GM19438 (cell line): ENCODE results near the gene GATA5.
"Not testable (repeated sequence)": the region's sequence is repeated elsewhere in the genome, so short reads cannot be mapped to it uniquely, and the experiment has no call there.

ENCODE experiments used
- ATAC-seq: cut with Tn5 transposase; IDR thresholded peaks from one replicate; pipeline ENCODE4 v1.9.1; 2021; ENCODE audit warnings: low read depth; ENCODE audit not compliant: unreplicated experiment

Gene GATA5

GRCh38 chr20:62439218-62439617 lies 36.6 kb downstream of the GATA5 start:
- no peak for ATAC-seq

- ATAC-seq: no peak
Observed at GRCh38 chr20:62437927-62438326, 37.9 kb downstream of the GATA5 start.

DNA sequence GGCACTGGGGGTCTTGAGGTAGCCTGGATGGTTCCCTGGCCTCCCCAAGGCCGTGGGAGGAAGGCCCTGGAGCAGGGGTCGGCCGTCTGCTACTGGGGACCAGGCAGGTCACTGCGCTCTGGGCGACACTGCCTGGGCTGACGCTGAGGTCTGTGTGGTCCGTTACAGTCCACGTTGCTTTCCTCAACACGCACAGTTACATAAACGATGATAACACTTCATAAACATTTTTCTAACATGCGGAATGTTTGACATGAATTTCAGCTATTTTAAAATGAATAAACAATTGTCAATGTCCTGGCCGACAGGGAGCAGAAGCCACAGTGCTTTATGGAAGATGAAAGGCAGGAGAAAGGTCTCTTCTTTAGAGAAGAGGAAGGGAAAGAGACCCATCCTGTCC lies 38.3 kb downstream of the GATA5 start:
- ATAC-seq: no peak

DNA sequence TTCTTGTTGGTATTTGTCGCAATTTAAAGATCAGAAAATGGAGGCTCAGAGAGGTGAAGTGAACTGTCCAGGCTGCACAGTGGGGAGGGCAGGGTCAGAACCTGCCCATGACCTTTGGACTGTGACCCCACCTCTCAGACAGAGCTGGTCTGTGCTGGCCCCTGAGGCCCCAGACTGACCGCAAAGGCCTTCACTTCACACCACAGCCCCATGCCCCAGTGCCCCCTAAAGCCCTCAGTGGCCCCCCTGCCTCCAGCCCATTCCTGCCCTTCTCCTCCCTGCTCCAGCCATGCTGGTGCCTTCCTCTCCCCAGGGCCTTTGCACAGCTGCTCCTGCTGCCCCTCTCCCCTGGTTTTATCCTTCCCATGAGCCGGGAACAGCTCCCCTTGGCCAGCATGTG lies 39.1 kb downstream of the GATA5 start:
- no peak for ATAC-seq

- no peak for ATAC-seq
Observed at GRCh38 chr20:62433658-62434497, 41.9 kb downstream of the GATA5 start.

DNA sequence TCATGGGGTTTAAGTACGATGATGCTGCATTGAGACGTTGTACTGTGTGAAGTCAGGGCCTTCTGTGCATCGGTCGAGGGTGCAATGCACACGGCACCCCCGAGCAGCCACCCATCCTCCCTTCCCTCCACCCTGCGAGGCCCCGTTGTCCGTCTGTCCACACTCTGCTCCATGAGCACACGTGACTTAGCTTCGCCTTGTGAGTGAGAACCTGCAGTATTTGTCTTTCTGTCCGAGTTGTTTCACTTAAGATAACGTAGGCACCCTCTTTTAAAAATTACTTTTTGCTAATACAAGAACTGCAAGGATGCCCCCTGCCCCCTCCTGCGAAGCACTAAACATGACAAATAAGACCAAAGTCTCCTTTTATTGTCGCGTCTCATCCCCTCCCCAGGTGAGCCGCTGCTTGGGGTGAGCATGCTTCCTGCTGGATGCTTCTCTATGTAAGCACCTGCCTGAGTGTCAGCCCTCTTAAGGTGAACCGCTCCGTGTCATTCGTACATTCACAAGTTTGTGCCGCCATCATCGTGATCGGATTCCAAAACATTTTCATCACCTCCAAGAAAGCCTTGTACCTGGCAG lies 44.8 kb downstream of the GATA5 start:
- no peak for ATAC-seq

GRCh38 chr20:62430311-62430853 lies 45.4 kb downstream of the GATA5 start:
- no peak for ATAC-seq

- no peak for ATAC-seq
Observed at GRCh38 chr20:62429455-62430310, 46.1 kb downstream of the GATA5 start.

GRCh38 chr20:62428396-62429295 lies 47.1 kb downstream of the GATA5 start:
- no peak for ATAC-seq

DNA sequence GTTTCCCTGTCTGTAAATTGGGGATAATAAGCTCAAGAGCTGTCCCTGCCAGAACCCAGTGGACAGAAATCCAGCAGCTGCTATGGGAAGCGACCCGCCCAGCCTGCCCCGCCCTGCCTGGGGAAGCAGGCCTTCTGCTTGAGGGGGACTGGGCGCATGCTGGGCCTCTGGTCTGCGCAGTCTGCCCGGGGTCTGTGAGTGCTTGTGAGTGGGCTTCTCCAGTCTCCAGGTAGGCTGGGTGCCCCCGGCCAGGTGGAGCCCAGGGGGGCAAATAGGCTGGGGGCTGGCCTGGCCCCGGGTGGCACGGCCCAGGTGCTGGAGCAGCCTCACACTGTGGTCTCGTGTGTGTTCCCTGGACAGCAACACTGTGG lies 47.8 kb downstream of the GATA5 start:
- no peak for ATAC-seq

DNA sequence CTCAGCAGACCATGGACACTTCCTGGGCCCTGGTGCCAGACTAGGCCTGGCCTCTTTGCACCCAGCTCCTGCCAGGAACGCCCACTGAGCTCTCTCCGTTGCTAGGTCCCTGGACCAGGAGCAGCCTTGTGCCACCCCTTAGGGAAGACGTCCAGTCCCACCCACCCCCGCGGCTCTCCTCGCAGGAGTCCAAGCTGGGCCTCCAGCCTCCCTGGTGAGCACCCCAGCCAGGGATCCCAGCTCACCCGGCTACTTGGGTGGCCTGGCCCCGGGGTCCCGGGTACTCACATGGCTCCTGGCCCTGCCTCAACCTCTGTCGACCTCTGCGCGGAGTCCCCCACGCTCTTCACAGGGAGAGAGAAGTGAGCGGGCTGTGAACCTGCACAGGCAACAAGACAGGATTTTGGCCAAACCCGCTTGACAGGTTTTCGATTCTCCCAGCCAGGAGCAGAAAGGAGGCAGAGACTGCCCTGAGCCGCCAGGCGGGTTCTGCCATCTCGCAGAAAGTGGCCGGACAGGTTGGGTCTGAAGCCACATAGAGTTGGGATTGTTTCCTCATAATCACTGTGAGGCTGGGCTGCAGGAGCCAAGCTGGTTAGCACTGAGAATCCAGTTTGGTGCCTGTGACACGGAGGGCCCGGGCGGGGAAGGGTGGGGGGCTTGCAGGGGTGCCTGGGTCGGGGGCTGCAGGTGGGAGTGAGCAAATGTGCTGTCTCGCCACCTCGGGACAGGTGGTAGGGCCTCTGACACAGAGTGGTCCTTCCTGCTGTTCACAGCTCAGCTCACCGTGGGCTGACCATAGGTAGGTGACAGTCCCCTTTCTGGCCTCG lies 48.4 kb downstream of the GATA5 start, which contains the start of gene RBBP8NL:
Gene RBBP8NL (minus strand): TSS at position 368 of the 830 bp plus-strand sequence. CDS start 7,892 bp downstream, outside the sequence.
- no peak for ATAC-seq

DNA sequence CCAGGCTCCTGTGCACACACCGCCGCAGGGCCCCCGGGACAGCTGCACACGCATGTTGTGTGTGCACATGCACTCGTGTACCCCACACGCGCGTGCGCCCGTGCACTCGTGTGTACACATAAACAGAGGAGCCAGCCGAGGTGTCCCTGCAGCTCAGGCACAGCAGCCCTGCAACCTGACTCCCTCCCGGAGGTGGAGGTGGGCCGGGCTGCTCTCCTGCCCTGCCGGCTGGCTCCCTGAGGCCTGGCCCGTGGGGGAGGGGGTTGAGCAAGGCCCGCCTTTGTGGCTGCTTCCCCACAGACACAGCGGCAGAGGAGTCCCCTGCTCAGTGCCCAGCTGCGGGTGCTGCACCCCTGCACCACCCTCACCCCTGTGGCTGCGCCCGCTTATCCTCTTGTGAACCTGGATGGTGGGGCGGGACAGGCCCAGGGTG lies 49.1 kb downstream of the GATA5 start:
- no peak for ATAC-seq

- not testable (repeated sequence) for ATAC-seq
Observed at GRCh38 chr20:62426059-62426348, 49.8 kb downstream of the GATA5 start.

DNA sequence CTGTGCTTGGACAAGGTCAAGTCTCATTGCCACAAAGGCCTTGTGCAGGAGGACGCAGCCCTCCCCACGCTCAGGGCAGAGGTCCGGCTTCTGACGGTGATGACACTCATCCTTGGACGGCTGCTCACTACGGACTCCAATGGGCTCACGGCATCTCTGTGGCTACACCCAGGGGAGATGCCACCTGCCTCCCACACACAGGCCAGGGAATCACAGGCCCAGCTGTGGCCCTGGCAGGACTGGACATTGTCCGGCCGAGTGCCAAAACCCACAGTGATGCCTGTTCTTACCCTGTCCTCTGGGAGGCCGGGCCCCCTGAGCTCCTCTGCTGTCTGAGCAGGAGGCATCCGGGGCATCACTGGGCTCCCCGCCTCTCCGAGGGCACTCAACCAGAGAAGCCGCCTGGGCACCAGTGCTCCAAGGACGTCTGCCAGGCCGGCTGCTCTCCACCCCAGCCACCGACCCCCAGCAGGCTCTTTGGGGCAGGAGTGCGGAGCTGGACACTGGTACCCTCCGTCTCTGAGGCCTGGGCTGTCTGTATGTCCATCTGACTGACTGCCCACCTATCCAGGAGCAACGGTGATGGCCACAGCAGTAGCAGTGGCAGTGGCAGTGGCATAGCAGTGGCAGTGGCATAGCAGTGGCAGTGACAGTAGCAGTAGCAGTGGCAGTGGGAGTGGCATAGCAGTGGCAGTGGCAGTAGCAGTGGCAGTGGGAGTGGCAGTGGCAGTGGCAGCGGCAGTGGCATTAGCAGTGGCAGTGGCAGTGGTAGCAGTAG lies 50.3 kb downstream of the GATA5 start:
- no peak for ATAC-seq

DNA sequence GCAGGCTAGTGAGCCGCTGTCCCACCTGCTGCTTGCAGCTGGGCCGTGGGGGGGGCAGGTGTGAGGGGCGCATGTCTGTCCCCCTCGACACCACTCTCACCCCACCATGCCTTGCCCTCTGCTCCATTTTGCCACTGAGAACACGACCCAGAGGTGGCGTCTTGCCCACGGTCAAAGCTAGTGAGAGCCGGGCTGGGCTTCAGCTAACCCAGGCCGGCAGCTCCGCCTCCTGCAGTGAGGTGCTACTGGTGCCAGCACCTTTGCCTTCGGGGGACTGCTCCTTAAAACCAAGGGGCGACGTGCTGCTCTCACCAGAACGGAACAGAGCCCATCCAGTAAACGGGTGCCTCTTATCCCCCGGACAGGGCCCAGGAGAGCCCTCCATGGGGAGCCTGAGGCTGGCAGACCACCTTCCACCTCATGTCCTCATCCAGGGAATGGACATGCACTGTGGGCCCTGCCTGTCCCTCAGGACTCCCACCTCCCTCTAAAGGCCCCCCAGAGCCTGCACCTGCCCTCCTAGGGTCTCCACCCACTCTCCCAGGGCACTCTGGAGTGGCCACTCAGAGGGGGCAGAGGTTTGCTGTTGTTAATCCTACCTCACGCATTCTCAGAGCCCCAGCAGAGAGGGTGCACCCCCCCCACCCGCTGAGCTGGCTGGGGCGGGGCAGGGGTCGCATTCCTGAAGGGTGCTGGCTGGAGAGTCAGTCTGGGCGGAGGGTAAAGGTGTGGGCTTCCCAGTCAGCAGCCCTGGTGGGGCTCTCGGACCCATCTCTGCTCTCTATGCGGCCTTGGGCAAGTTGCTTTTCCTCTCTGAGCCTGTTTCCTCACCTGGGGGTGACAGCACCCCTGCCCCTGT lies 51.3 kb downstream of the GATA5 start:
- no peak for ATAC-seq

GRCh38 chr20:62423326-62423706 lies 52.5 kb downstream of the GATA5 start:
- ATAC-seq: no peak

DNA sequence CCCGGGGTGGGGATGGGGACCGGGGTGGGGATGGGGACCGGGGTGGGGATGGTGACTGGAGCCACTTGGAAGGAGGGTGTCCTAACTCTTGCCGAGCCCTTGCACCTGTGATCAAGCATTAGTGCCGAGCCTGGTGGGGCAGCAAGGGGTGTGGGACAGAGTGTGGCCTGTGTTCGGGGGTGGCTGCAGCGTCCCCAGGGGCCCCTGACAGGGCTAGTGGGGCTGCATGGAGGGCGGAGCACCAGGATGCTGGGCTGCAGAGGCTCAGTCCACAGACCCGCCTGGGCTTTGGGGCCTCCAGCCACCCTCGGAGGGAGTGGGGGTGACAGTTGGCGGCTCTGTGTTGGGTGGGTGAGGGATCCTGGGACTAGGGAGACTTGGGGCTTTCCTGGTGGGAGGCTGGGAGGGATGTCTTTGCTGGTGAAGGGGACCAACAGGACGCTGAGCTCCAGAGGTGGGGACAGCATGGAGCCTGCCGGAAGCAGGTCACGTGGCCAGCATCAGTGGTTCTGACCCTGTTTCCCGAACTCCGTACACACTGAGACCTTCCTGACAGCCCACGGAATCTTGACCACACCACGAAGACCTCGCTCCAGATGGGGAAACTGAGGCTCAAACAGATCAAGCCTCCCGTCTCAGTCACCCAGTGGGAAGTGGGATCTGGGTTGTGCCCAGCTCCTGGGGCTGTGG lies 53.0 kb downstream of the GATA5 start:
- ATAC-seq: no peak
